ENCODE results near the gene PRKCI. TPM values are rescaled to one million over a fixed set of nuclear protein-coding genes. Genes with fewer than 3 reads are reported as not detected.
"Not testable (repeated sequence)": the region's sequence is repeated elsewhere in the genome, so short reads cannot be mapped to it uniquely, and the experiment has no call there.

The PRKCI gene
- total and polyA plus RNA-seq, 2 of the 4 experiments (the other 2 are of a cell fraction), result 28.7 to 53.4 TPM

DNA sequence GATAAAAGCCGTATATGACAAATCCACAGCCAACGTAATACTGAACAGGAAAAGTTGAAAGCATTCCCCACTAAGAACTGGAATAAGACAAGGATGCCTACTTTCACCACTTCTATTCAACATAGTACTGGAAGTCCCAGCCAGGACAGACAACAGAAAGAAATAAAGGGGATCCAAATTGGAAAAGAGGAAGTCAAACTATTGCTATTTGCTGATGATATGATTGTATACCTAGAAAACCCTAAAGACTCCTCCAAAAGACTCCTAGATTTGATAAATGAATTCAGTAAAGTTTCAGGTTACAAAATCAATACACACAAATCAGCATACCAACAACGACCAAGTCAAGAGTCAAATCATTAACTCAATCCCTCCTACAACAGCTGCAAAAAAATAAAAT lies 26.5 kb upstream of the PRKCI start:
- H2AFZ ChIP-seq (replicated peaks; ENCODE audit: low read length, poor library complexity); H2AK5ac ChIP-seq (ENCODE audit: low read depth, low read length); POLR2A ChIA-PET (ENCODE audit: unreplicated experiment); H3K4ac ChIP-seq (ENCODE audit: low read depth, low read length); H4K91ac ChIP-seq (ENCODE audit: insufficient read depth, low read depth, low read length); CTCF ChIA-PET; H3K9me1 ChIP-seq (ENCODE audit: insufficient read depth, low read length); H4K8ac ChIP-seq (ENCODE audit: low read depth in 2 of 2, low read length in 2 of 2); H3K79me1 ChIP-seq (ENCODE audit: low read depth in 1 of 2, low read length in 2 of 2); H2BK15ac ChIP-seq (ENCODE audit: low read depth, low read length); H3K4me3 ChIP-seq (ENCODE audit: insufficient read depth, low read depth, low read length); H3K27ac ChIP-seq (ENCODE audit: insufficient read depth, low read length); H3K14ac ChIP-seq (replicated peaks; ENCODE audit: low read depth, low read length); dilution Hi-C loops (cut with HindIII; ENCODE audit: low sequenced_read_pairs, unreplicated experiment); H3K36me3 ChIP-seq (ENCODE audit: control insufficient read depth, insufficient read depth, low read length); H3K9me3 ChIP-seq (ENCODE audit: control insufficient read depth, insufficient read depth, low read length); H3K56ac ChIP-seq (ENCODE audit: extremely low read depth, insufficient read depth, low read length); H2AK9ac ChIP-seq (replicated peaks; ENCODE audit: low read depth, low read length, poor library complexity); in situ Hi-C loops (cut with MboI; ENCODE audit: low sequenced_read_pairs); DNase-seq; H3K27me3 ChIP-seq (ENCODE audit: control insufficient read depth, insufficient read depth, low read length); BruUV-seq (replicated peaks); H4K5ac ChIP-seq (ENCODE audit: low read depth, low read length); H2BK5ac ChIP-seq (ENCODE audit: low read depth, low read length, poor library complexity, severe bottlenecking); H3K4me1 ChIP-seq (ENCODE audit: control insufficient read depth, insufficient read depth, low read length); H3K4me2 ChIP-seq (ENCODE audit: low read depth, low read length); intact Hi-C loops (cut with micrococcal nuclease); ATAC-seq (ENCODE audit: low read depth); H3K23ac ChIP-seq (ENCODE audit: low read depth, low read length); H4K20me1 ChIP-seq (ENCODE audit: insufficient read depth, low read length); H2BK120ac ChIP-seq (ENCODE audit: low read depth, low read length); H3K18ac ChIP-seq (ENCODE audit: low read depth, low read length); H2BK20ac ChIP-seq (ENCODE audit: low read depth, low read length); H3K9ac ChIP-seq (ENCODE audit: low read depth, low read length): not testable (repeated sequence)
- WGBS, 2 experiments (ENCODE audit: extremely low coverage in 2 of 2, insufficient read length in 1 of 2), result no CpG with 5 or more reads among the region's 3 CpGs
